ENCODE measurements around the gene ERN1.

DNA sequence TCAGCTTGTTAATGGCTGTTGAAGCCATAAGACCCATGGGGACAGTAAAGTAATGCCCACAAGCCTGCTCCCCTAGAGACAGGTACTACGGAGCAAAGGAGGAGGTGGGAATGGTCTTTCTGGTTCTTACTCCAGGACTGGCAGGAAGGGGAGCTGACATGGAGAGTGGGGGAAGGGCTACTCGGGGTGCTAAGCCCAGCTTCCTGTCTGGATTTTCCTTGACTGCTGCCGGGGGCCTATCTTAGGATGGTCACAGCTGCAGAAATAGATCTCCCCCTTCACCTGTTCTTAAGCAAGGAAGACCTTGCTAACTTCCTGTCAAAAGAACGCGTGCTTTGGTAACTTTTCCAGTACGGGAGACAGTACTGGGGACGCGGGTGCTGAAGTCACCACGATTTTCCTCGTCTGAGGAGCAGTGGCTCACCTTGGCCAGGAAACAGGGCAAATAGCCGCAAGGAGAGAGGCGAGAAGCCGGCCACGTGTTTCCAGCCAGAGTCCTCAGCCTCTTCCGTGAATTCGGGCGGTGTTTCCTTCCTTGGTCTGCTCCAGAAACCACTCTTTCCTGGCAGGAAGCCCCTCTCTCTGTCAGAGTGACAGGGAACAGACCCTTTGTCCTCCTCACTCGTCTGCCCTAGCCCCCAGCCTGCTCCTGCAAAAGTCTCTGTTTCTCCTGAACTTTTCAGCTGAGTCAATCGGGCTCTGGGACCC, 132.4 kb downstream of the ERN1 start:
- TF ChIP-seq, protein P1, sequence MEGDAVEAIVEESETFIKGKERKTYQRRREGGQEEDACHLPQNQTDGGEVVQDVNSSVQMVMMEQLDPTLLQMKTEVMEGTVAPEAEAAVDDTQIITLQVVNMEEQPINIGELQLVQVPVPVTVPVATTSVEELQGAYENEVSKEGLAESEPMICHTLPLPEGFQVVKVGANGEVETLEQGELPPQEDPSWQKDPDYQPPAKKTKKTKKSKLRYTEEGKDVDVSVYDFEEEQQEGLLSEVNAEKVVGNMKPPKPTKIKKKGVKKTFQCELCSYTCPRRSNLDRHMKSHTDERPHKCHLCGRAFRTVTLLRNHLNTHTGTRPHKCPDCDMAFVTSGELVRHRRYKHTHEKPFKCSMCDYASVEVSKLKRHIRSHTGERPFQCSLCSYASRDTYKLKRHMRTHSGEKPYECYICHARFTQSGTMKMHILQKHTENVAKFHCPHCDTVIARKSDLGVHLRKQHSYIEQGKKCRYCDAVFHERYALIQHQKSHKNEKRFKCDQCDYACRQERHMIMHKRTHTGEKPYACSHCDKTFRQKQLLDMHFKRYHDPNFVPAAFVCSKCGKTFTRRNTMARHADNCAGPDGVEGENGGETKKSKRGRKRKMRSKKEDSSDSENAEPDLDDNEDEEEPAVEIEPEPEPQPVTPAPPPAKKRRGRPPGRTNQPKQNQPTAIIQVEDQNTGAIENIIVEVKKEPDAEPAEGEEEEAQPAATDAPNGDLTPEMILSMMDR (IDR thresholded peaks at IDR 0.05; ENCODE audit: borderline replicate concordance, extremely low read depth, low read length, poor library complexity, severe bottlenecking): no peak
- TF ChIP-seq EZH2 (IDR thresholded peaks at IDR 0.05; ENCODE audit: borderline replicate concordance, low read depth, low read length, severe bottlenecking): no peak

All from DND-41 (cell line).